Measurements from ENCODE around the gene ANKRD55.
"Not testable (repeated sequence)": the region's sequence is repeated elsewhere in the genome, so short reads cannot be mapped to it uniquely, and the experiment has no call there.

DNA sequence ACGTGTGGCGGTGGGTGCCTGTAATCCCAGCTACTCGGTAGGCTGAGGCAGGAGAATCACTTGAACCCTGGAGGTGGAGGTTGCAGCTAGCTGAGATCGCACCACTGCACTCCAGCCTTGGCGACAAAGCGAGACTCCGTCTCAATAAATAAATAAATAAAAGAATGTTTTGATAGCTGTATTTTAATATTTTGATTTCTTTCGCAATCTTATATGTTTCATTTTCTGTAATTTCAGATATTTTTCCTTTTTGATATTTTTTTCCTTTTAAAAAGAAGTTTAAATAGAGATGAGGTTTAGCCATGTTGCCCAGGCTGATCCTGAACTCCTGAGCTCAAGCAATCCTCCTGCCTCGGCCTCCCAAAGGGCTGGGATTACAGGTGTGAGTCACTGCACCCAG, 82.4 kb downstream of the ANKRD55 start:
- not testable (repeated sequence) for TF ChIP-seq CTCF (IDR thresholded peaks at IDR 0.05); EZH2 (IDR thresholded peaks at IDR 0.05; ENCODE audit: borderline replicate concordance, insufficient read depth, low read depth, low read length, poor library complexity, severe bottlenecking)

Measured in B cell (primary cell).